Stomach (tissue), 4 donors: ENCODE results near the gene MYH11.

ENCODE experiments used
- CTCF ChIP-seq, 7 experiments: fragments of 450-650 bp in 4 of 7; fragments of 200-600 bp in 3 of 7; sonication (generic) in 3 of 7; IDR thresholded peaks; one replicate each; pipeline ENCODE4 v1.5.1; 2016 to 2019; ENCODE audit warnings: antibody characterized with exemption in 7 of 7, control low read depth in 2 of 7, mild to moderate bottlenecking in 1 of 7
- POLR2A ChIP-seq, 4 donors: fragments of 450-650 bp; IDR thresholded peaks; one replicate each; pipeline ENCODE4 v1.6.1; 2016; ENCODE audit warnings: antibody characterized with exemption in 4 of 4, control low read depth in 2 of 4, mild to moderate bottlenecking in 1 of 4, moderate library complexity in 1 of 4
- POLR2AphosphoS5 ChIP-seq, 3 donors: sonication (generic); formaldehyde crosslinking; IDR thresholded peaks; one replicate each; pipeline ENCODE4 v1.6.1; 2016; ENCODE audit warnings: antibody characterized with exemption in 3 of 3

GRCh38 chr16:15757077-15757386, 99.8 kb downstream of the MYH11 start:
- no peak for TF ChIP-seq CTCF (IDR thresholded peaks at IDR 0.05)
- no peak for TF ChIP-seq POLR2AphosphoS5 (IDR thresholded peaks at IDR 0.05)
- TF ChIP-seq POLR2A (IDR thresholded peaks at IDR 0.05): no peak
